SKM-1 (cell line): ENCODE results near the gene SLC25A44.

Experiments
- DNase-seq: peaks from one replicate; lab custom pipeline; 2025; ENCODE audit not compliant: unreplicated experiment; lab: John Stamatoyannopoulos, UW

SLC25A44 gene

GRCh38 chr1:156193488-156194299 is at the start of gene SLC25A44:
Gene SLC25A44 (plus strand): TSS chr1:156194104. CDS start chr1:156199848, 5,744 bp downstream.
- peak; percentile 100 for DNase-seq

- no peak for DNase-seq
Observed at GRCh38 chr1:156144742-156145141, 49.2 kb upstream of the SLC25A44 start.

GRCh38 chr1:156145650-156146019 is 48.3 kb upstream of the SLC25A44 start:
- DNase-seq: no peak

GRCh38 chr1:156146020-156146768 is 47.7 kb upstream of the SLC25A44 start:
- DNase-seq: peak; percentile 89

- no peak for DNase-seq
Observed at GRCh38 chr1:156146769-156147405, 47.0 kb upstream of the SLC25A44 start.

GRCh38 chr1:156148216-156148615 is 45.7 kb upstream of the SLC25A44 start:
- peak; percentile 92 for DNase-seq

- no peak for DNase-seq
Observed at GRCh38 chr1:156149374-156150332, 44.3 kb upstream of the SLC25A44 start.

- DNase-seq: no peak
Observed at GRCh38 chr1:156150333-156151011, 43.4 kb upstream of the SLC25A44 start.

GRCh38 chr1:156151093-156151688 is 42.7 kb upstream of the SLC25A44 start:
- DNase-seq: no peak

GRCh38 chr1:156152628-156153027 is 41.3 kb upstream of the SLC25A44 start:
- no peak for DNase-seq

- DNase-seq: no peak
Observed at GRCh38 chr1:156153362-156153761, 40.5 kb upstream of the SLC25A44 start, which contains the start of gene SEMA4A. Gene SEMA4A (plus strand): TSS chr1:156153585. CDS start chr1:156154579, 994 bp downstream.

GRCh38 chr1:156154317-156154749 is 39.6 kb upstream of the SLC25A44 start:
- peak; percentile 94 for DNase-seq

GRCh38 chr1:156155756-156156510 is 38.0 kb upstream of the SLC25A44 start:
- DNase-seq: no peak

GRCh38 chr1:156157506-156157905 is 36.4 kb upstream of the SLC25A44 start:
- no peak for DNase-seq

- DNase-seq: no peak
Observed at GRCh38 chr1:156157966-156158365, 35.9 kb upstream of the SLC25A44 start.

- no peak for DNase-seq
Observed at GRCh38 chr1:156160000-156160742, 33.7 kb upstream of the SLC25A44 start.

GRCh38 chr1:156160743-156161171 is 33.1 kb upstream of the SLC25A44 start:
- no peak for DNase-seq

GRCh38 chr1:156162430-156163037 is 31.4 kb upstream of the SLC25A44 start:
- no peak for DNase-seq
